NCI-H128 (cell line): Measurements from ENCODE around the gene UBE2D4.

Experiments used
- DNase-seq: peaks from one replicate; lab custom pipeline; 2025; ENCODE audit not compliant: unreplicated experiment; lab: John Stamatoyannopoulos, UW

Gene UBE2D4

GRCh38 chr7:43906331-43907010 lies 19.8 kb upstream of the UBE2D4 start, which contains the start of gene URGCP:
Gene URGCP, minus strand, starts transcription at chr7:43906596. Its CDS starts 21 bp downstream, at chr7:43906575.
- no peak for DNase-seq

- DNase-seq = no peak
These were observed 11.4 kb upstream of the UBE2D4 start for GRCh38 chr7:43914795-43915194.

GRCh38 chr7:43915907-43916306 lies 10.3 kb upstream of the UBE2D4 start:
- no peak for DNase-seq

- no peak for DNase-seq
These were observed 4.8 kb upstream of the UBE2D4 start for GRCh38 chr7:43921423-43921822.

GRCh38 chr7:43922726-43923125 lies 3.5 kb upstream of the UBE2D4 start:
- no peak for DNase-seq

- DNase-seq = no peak
These were observed 525 bp downstream of the UBE2D4 start for GRCh38 chr7:43926798-43927123.

GRCh38 chr7:43927810-43928209 lies 1.6 kb downstream of the UBE2D4 start:
- DNase-seq = no peak

GRCh38 chr7:43929529-43930457 lies 3.6 kb downstream of the UBE2D4 start:
- no peak for DNase-seq

GRCh38 chr7:43931346-43931745 lies 5.1 kb downstream of the UBE2D4 start:
- no peak for DNase-seq

GRCh38 chr7:43933902-43934560 lies 7.8 kb downstream of the UBE2D4 start:
- no peak for DNase-seq

- DNase-seq = no peak
These were observed 11.2 kb downstream of the UBE2D4 start for GRCh38 chr7:43937444-43937843.

GRCh38 chr7:43938892-43939482 lies 12.8 kb downstream of the UBE2D4 start:
- no peak for DNase-seq

- no peak for DNase-seq
These were observed 16.0 kb downstream of the UBE2D4 start for GRCh38 chr7:43942250-43942649.

- no peak for DNase-seq
These were observed 16.8 kb downstream of the UBE2D4 start for GRCh38 chr7:43942997-43943396.

- DNase-seq = no peak
These were observed 17.4 kb downstream of the UBE2D4 start for GRCh38 chr7:43943417-43944187.

- DNase-seq = no peak
These were observed 18.1 kb downstream of the UBE2D4 start for GRCh38 chr7:43944286-43944685.

- no peak for DNase-seq
These were observed 25.8 kb downstream of the UBE2D4 start for GRCh38 chr7:43952028-43952427.

- no peak for DNase-seq
These were observed 26.8 kb downstream of the UBE2D4 start for GRCh38 chr7:43953071-43953470.

- no peak for DNase-seq
These were observed 28.4 kb downstream of the UBE2D4 start for GRCh38 chr7:43954524-43955228.

GRCh38 chr7:43956027-43956426 lies 29.8 kb downstream of the UBE2D4 start:
- DNase-seq = no peak
